HFFc6 (cell line): ENCODE results near the gene PKHD1. TPM values are rescaled to one million over a fixed set of nuclear protein-coding genes. Genes with fewer than 3 reads are reported as not detected.

Experiments used
- DNase-seq: peaks from one replicate; pipeline ENCODE4 v3.0.0-alpha.2; 2018
- H3K27ac Mint-ChIP-seq: 2 replicates; pipeline ENCODE4 v1.8.0; 2020; ENCODE audit warnings: mild to moderate bottlenecking, mixed read lengths
- H3K27me3 Mint-ChIP-seq: 2 replicates; pipeline ENCODE4 v1.8.0; 2021; ENCODE audit warnings: mild to moderate bottlenecking, moderate library complexity, mixed read lengths; ENCODE audit not compliant: insufficient read depth
- H3K36me3 Mint-ChIP-seq: 2 replicates; pipeline ENCODE4 v1.8.0; 2021; ENCODE audit warnings: low read depth, mixed read lengths
- H3K4me1 Mint-ChIP-seq: 2 replicates; pipeline ENCODE4 v1.8.0; 2020; ENCODE audit warnings: low read depth, mixed read lengths
- H3K4me3 Mint-ChIP-seq: 2 replicates; pipeline ENCODE4 v1.8.0; 2020; ENCODE audit warnings: mild to moderate bottlenecking, moderate library complexity, mixed read lengths
- H3K9me3 Mint-ChIP-seq: 2 replicates; pipeline ENCODE4 v1.8.0; 2020; ENCODE audit warnings: mild to moderate bottlenecking, mixed read lengths
- CTCF ChIP-seq: fragments of 200-600 bp; sonication (generic); IDR thresholded peaks from 2 replicates; pipeline ENCODE4 v1.5.0; 2021; ENCODE audit warnings: antibody characterized with exemption, mild to moderate bottlenecking
- total RNA-seq, 6 experiments: library from RNA; stranded (reverse); fragmentation: NEBNext Ultra II Directional; extraction: Animal tissue kit (Norgen Biotek cat#: 25700); gene quantifications; 2 replicates in 1 of 6; 3 replicates in 5 of 6; pipeline ENCODE4 v1.2.3, GENCODE V29; 2021

PKHD1 gene
- total RNA-seq, 6 experiments from 2014 or later: not detected

- no peaks in the 10 kb centered on the region for H3K36me3 Mint-ChIP-seq
- no peaks in the 10 kb centered on the region for H3K4me1 Mint-ChIP-seq
- TF ChIP-seq CTCF: no peak
- no peak for DNase-seq
- H3K27me3 Mint-ChIP-seq: 0 out of 2 replicates have a peak, but pooled peaks cover 2% of the 10 kb centered on the region
- peaks cover 42% of the 10 kb centered on the region for H3K9me3 Mint-ChIP-seq
- H3K27ac Mint-ChIP-seq: no peak overlapping the region
- H3K4me3 Mint-ChIP-seq: no peak overlapping the region
Measured at GRCh38 chr6:51706086-51706485, 381.3 kb downstream of the PKHD1 start.

- Mint-ChIP-seq H3K9me3 (peaks cover 39% of the 10 kb centered on the region), H3K27me3 (0 out of 2 replicates have a peak, but pooled peaks cover 2% of the 10 kb centered on the region), H3K4me3 (no peak overlapping the region), H3K4me1 (no peaks in the 10 kb centered on the region), H3K27ac (no peak overlapping the region), H3K36me3 (no peaks in the 10 kb centered on the region)
- no peak for TF ChIP-seq CTCF
- no peak for DNase-seq
Measured at GRCh38 chr6:51704932-51705540, 382.4 kb downstream of the PKHD1 start.

GRCh38 chr6:51702851-51703250 is 384.6 kb downstream of the PKHD1 start:
- no peak for DNase-seq
- TF ChIP-seq CTCF: no peak
- no peak overlapping the region for H3K4me3 Mint-ChIP-seq
- H3K4me1 Mint-ChIP-seq: no peaks in the 10 kb centered on the region
- peaks cover 28% of the 10 kb centered on the region for H3K9me3 Mint-ChIP-seq
- no peaks in the 10 kb centered on the region for H3K36me3 Mint-ChIP-seq
- 0 out of 2 replicates have a peak, but pooled peaks cover 2% of the 10 kb centered on the region for H3K27me3 Mint-ChIP-seq
- no peak overlapping the region for H3K27ac Mint-ChIP-seq

GRCh38 chr6:51684603-51685002 is 402.8 kb downstream of the PKHD1 start:
- no peaks in the 10 kb centered on the region for H3K36me3 Mint-ChIP-seq

GRCh38 chr6:51684038-51684437 is 403.4 kb downstream of the PKHD1 start:
- Mint-ChIP-seq H3K9me3 (peaks cover 23% of the 10 kb centered on the region), H3K27me3 (no peaks in the 10 kb centered on the region; the same call in 1 of the 2 replicates), H3K36me3 (no peaks in the 10 kb centered on the region), H3K4me3 (no peak overlapping the region), H3K27ac (no peak overlapping the region), H3K4me1 (no peaks in the 10 kb centered on the region)
- TF ChIP-seq CTCF: no peak
- no peak for DNase-seq

More at GRCh38 chr6:51684603-51685002, 402.8 kb downstream of the PKHD1 start:
- no peak overlapping the region for H3K27ac Mint-ChIP-seq
- DNase-seq: no peak
- no peak for TF ChIP-seq CTCF
- H3K4me3 Mint-ChIP-seq: no peak overlapping the region
- no peaks in the 10 kb centered on the region for H3K4me1 Mint-ChIP-seq
- no peaks in the 10 kb centered on the region; the same call in 1 of the 2 replicates for H3K27me3 Mint-ChIP-seq
- H3K9me3 Mint-ChIP-seq: peaks cover 27% of the 10 kb centered on the region
